DMS 273 (cell line): ENCODE results near the gene LTBR.
"Not testable (repeated sequence)": the region's sequence is repeated elsewhere in the genome, so short reads cannot be mapped to it uniquely, and the experiment has no call there.

ENCODE experiments used
- DNase-seq: peaks from one replicate; lab custom pipeline; 2025; ENCODE audit not compliant: unreplicated experiment; lab: John Stamatoyannopoulos, UW

The LTBR gene

DNA sequence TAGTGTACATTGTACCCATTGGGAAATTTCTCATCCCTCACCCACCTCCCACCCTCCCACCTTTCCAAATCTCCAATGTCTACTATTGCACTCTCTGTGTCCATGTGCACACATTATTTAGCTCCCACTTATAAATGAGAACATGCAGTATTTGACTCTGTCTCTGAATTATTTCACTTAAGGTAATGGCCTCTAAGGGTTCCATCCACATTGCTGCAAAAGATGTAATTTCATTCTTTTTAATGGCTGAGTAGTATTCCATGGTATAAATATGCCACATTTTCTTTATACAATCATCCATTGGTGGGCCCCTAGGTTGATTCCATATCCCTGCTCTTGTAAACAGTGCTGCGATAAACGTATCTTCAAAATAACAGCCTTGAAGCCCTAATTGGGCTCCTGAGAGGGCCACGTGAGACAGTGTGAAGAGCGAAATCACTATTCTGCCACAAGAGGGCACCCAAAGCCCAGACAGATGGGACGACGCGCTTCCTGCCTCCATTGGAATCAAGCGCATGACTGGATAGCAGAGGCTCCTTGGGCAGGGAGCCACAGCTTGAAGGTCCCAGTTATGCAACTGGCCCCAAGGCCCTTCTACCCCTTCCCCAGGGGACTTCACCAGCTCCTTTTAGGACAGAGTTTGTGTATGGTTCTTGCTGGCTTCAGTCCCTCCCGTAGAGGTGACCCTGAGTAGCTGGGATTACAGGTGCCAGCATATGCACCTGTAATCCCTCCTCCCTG, 39.5 kb downstream of the LTBR start:
- DNase-seq = peak; percentile 91

DNA sequence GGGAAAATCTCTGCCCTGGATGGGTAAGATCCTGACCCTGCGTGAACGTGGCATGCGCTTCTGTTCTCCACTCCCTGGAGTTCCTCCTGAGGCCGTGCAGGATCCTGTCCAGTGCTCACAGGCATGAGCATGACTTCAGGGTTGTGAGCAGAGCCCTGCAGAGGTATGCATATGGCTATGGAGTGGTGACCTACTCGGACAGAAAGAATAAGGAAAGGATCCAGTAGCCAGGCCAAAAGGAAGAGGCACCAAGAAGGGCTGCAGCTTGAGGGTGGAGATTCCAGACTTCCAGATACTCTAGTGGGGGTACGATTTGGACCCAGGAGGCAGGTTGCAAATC, 40.0 kb downstream of the LTBR start:
- no peak for DNase-seq

DNA sequence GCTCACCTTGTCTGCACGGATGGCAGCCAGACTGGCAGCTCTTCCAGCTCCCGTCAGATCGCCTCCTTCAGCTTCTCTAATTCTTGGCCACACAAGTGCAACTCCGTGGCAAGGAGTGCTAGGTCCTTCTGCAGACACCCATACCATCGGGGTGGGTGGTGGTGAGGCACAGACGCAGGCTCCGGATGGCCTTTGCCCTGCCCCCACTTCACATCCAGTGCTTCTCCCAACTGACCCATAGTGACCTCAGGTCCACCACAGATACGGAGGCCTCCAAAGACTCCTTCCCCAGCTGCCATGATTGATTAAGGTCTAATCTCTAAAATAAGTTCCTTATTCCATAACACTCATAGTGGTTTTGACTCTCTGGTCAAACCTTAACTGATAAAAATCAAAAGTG, 40.9 kb downstream of the LTBR start:
- no peak for DNase-seq

DNA sequence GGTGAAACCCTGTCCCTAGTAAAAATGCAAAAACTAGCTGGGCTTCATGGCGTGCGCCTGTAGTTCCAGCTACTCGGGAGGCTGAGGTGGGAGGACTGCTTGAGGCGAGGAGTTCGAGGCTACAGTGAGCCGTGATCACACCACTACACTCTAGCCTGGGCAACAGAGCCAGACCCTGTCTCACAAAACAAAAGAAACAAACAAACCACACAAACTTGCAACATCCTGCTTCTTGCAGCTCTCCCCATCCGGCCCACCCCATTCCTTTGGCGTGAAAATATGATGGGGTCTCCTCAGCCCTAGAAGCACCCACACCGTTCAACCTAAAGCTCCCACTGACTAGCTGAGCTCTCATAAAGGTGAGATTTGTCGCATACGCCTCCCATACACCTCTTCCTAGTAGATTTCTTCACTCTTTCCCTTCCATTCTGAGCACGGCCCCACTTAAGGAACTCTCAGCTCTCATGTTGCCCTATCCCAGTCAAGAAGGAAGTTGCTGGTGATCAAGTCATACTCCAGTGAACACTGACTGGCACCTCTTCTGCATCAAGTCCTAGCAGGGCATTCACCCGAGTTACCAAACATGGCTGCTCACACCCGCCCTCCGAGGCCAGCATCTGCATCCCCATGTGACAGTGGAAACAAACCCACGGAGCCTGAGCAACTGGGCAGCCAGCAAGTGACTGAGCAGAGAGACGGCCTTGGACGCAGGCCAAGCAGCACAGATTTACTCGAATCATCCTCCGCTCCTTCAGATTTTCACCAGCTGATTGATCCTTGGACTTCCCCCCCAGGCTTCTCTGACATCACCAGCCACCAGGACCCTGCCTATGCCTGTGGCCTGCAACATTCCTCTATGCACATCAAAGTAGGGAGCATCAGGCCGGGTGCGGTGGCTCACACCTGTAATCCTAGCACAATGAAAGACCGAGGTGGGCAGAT, 41.9 kb downstream of the LTBR start:
- no peak for DNase-seq

DNA sequence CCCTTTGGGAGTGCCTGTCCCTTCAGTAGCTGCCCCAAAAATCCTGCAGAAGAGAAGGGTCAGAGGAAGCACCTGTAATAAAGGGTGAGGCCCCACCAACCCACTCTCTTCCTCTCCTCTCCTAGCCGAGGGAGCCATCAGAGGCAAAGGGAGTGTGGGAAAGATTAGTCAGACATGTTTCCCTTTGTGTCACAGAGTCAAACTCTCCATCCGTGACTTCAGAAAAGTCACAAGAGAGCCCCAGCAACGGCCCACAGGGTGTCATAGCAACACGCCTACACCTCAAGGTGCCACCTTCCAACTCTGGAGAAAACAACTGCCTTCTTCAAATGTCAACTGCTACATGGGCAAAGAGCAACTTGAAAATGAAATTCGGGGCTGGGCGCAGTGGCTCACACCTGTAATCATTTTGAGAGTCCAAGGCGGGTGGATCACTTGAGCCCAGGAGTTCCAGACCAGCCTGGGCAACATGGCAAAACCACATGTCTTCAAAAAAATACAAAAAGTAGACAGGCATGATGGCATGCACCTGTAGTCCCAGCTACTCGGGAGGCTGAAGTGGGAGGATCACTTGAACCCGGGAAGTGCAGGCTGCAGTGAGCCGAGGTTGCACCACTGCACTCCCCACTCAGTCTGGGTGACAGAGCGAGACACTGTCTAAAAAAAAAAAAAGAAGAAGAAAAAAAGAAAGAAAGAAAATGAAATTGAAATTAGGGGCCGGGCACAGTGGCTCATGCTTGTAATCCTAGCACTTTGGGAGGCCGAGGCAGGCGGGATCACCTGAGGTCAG, 43.1 kb downstream of the LTBR start:
- DNase-seq = no peak

DNA sequence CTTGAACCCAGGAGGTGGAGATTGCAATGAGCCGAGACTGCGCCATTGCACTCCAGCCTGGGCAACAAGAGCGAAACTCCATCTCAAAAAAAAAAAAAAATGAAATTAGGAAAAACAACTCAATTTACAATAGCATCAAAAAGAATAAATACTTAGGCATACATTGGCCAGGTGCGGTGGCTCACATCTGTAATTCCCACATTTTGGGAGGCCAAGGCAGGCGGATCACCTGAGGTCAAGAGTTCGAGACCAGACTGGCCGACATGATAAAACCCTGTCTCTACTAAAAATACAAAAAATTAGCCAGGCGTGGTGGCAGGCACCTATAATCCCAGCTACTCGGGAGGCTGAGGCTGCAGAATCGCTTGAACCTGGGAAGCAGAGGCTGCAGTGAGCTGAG, 43.8 kb downstream of the LTBR start:
- DNase-seq = not testable (repeated sequence)

DNA sequence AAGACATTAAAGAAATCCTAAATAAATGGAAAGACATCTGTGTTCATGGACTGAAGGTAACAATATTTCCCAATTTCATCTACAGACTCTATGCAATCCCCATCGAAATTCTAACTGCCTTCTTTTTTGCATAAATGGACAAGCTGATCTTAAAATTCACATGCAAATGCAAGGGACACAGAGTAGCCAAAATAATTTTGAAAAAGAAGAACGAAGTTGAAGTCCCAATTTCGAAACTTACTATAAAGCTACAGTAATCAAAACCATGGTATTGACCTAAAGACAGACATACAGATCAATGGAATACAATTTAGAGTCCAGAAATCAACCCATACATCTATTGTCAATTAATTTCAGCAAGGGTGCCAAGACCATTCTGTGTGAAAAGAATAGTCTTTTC, 44.4 kb downstream of the LTBR start:
- no peak for DNase-seq

DNA sequence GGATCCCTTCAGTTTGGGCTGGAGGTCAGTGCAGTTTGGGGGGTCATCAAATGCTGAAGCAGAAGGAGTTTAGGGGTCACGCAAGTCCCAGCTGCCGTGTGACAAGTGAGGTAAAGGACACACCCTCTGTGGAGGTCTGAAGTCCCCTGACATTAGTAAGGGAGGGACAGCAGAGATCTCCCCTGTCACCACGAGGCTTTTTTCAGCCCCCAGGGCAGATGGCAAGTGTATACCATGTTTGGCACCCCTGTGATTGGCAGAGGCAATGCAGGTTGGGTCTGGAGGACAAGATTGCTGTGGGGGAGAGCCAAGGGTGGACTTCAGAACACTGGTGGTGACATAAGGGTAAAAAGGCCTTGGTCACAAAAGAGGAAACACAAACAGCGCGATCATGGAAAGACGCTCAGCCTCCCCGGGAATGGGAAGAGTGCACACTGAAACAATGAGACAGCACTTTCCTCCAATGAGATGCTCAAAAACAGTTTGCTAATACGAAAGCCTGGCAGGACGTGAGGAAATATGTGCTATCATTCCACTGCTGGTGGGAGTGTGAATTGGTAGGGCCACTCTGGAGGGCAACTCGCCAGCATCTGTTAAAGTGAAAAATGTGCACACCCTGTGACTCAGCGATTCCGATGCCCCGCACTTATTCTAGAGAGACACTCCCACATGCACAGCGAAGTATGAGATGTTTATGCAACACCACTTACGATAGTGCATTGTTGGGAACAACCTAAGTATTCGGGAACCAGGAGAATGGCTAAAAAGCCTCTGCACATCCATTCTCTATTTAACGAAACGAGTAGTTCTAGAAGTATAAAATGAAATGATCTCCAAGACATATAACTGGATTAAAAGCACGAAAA, 46.4 kb downstream of the LTBR start:
- peak; percentile 57 for DNase-seq

DNA sequence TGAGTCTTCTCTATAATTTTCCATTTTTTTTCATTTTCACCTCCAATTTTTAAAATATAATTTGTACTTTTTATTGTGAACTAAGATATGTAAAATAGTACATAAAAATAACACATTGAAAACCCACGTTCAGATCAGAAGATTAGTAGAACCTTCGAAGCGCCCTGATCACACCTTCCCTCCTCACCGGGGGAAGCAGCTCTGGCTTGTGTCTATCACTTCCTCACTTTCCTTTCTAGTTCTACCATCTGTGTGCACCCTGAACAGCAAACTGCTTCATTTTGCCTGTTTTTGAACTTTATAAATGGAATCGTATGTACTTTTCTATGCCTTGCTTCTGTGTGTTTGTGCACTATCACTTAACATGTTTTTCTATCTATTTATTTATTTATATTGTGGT, 49.0 kb downstream of the LTBR start:
- no peak for DNase-seq

DNA sequence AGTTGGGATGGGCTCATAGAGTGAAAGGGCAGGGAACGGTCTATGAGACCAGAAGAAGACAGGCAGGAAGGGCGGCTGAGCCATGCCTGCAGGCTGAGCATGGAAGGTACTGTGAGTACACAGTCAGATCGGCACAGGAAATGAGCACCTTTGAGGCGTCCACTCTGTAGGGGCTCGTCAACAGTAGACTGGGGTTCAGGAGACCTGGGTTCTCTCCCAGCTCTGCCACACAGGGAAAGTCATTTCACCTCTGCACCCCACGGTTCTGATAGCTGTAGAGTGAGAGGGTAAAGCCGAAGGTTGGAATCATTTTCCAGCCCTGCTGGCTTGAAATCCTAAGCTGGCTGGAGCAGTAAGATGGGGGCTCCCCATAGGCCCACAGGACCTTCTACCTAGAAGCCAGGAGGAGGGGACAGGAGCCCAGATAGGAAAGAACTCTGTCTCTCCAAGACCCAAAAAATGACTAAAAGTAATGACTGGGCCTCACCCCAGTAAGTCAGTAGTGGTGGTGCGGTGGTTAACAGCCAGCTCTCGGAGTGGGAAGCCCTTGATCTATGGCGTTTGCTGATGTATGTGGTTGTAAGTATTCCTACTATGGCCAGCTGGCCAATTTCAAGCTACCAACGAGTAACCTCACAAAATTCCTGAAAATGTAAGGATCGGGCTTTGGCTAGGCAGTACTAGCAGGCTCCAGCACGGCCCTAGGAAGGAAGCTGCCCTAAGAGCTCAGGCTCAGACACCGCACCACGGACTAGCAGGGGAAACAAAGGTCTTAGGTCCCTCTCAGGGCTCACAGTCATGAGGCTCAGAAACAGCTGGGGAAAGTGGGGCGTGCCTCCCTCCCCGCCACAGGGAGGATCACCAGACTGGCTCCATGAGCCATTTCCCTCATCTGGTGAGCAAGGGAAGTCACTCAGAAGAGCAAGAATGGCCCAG, 50.5 kb downstream of the LTBR start:
- no peak for DNase-seq

DNA sequence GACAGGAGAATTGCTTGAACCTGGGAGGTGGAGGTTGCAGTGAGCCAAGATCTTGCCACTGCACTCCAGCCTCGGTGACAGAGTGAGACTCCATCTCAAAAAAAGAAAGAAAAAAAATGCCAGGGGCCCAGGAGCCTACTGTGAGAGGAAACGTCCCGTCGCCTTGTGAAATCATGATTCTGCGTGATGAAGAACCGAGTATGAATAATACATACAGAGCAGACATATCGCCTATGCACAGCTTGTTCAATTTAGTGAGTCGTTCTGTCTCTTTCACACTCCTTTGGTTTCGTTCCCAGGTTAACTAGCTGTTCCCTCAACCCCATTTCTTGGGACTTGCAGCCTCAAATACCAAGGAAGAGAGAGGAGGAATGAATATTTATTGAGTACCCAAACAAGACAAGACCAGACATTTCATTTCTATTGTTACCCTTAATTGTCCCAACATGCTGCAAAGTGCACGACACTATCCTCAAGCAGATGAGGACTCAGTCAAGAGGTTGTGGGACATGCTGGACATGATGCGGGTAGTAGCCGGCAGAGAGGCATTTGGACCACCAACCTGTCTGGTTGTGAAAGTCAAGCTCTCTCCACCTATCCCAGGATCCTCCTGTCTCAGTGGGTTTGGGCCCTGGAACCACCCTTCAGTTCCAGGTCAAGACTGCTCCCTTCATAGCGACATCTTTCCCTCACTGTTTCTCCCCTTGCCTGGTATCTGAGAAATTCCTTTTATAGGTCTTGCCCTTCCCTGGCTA, 52.2 kb downstream of the LTBR start:
- DNase-seq = no peak

DNA sequence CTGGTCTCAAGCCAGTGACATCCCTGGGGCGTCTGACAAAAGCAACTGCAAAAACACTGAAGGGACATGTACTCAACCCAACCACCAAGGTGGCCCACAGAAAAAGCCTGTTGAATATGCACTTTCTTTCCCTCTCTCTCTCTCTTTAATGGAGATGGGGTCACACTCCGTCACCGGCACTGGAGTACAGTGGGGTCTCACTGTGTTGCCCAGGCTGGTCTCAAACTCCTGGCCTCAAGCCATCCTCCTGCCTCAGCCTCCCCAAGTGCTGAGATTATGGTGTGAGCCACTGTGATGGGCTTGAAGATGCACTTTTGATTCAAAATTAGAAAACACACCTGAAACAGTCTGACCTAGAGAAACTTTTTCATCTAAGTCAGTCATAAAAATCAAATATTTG, 53.6 kb downstream of the LTBR start:
- DNase-seq = no peak

DNA sequence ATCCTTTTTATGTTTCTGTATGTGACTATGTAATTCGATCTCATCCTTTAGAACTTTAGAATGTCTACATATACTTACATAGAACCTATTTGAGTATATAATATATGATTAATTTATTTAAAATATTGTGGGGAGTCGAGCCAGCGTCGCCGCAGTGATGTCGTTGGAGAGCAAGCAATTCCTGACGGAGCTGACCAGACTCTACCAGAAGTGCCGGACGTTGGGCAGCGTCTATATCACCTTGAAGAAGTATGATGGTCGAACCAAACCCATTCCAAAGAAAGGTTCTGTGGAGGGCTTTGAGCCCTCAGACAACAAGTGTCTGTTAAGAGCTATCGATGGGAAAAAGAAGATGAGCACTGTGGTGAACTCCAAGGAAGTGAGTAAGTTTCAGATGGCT, 54.4 kb downstream of the LTBR start:
- DNase-seq = no peak

DNA sequence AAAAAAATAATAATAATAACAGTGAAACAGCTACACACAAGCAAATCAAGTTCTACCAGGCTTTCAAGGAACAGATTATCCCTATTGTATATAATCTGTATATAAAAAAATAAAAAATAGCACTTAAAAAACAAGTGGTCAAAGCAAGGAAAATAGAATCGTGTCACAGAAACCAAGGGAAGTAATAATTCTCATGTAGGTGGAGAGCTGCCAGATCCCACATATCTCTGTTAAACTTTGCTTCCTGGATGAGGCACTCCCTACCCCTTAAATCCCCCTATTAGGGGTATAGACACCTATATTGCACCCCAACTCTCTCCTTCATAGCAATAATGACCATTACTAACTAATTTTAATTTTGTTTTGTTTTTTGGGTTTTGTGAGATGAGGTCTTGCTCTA, 56.4 kb downstream of the LTBR start:
- DNase-seq = no peak
